C4-2B (cell line): ENCODE results near the gene HOPX.

Experiments used
- ZFX ChIP-seq: fragments of 450-650 bp; IDR thresholded peaks from 2 replicates; pipeline ENCODE4 v1.6.1; 2017
- TF ChIP-seq, protein P1 (sequence below): fragments of 450-650 bp; conservative IDR thresholded peaks from 2 replicates; pipeline ENCODE4 v1.5.1; 2017; ENCODE audit warnings: mild to moderate bottlenecking

DNA sequence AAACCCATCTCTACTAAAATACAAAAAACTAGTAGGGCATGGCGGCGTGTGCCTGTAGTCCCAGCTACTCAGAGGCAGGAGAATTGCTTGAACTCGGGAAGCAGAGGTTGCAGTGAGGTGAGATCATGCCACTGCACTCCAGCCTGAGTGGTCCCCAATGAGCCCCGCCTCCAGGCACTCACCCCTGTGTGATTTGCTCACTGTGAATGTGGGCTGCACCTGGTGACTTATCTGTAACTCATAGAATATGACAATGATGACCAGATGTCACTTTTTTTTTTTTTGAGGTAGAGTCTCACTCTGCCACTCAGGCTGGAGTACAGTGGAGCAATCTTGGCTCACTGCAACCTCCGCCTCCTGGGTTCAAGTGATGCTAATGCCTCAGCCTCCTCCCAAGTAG lies 49.0 kb upstream of the HOPX start:
- TF ChIP-seq, protein P1, sequence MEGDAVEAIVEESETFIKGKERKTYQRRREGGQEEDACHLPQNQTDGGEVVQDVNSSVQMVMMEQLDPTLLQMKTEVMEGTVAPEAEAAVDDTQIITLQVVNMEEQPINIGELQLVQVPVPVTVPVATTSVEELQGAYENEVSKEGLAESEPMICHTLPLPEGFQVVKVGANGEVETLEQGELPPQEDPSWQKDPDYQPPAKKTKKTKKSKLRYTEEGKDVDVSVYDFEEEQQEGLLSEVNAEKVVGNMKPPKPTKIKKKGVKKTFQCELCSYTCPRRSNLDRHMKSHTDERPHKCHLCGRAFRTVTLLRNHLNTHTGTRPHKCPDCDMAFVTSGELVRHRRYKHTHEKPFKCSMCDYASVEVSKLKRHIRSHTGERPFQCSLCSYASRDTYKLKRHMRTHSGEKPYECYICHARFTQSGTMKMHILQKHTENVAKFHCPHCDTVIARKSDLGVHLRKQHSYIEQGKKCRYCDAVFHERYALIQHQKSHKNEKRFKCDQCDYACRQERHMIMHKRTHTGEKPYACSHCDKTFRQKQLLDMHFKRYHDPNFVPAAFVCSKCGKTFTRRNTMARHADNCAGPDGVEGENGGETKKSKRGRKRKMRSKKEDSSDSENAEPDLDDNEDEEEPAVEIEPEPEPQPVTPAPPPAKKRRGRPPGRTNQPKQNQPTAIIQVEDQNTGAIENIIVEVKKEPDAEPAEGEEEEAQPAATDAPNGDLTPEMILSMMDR: no peak
- no peak for TF ChIP-seq ZFX
